Tibial artery (tissue), 4 donors: ENCODE results near the gene ATP5PB.

Source experiments
- DNase-seq, 2 donors: peaks; one replicate each; pipeline ENCODE4 v3.0.0-alpha.2; 2019
- H3K27ac ChIP-seq, 2 donors: fragments of 200-600 bp; sonication (generic) in 1 of 2; 1 replicate in 1 of 2; 2 replicates in 1 of 2; pipeline ENCODE4 v1.5.1; 2018 to 2019; ENCODE audit warnings: mild to moderate bottlenecking in 1 of 2
- H3K27me3 ChIP-seq, 2 donors: fragments of 200-600 bp; sonication (generic) in 1 of 2; one replicate each; pipeline versions ENCODE4 v1.5.1 to v1.6.0; 2016 to 2019
- H3K36me3 ChIP-seq, 3 donors: fragments of 200-600 bp; sonication (generic) in 2 of 3; one replicate each; pipeline ENCODE4 v1.5.1; 2016 to 2019; ENCODE audit warnings: mild to moderate bottlenecking in 2 of 3
- H3K4me1 ChIP-seq, 4 donors: fragments of 200-600 bp; sonication (generic) in 2 of 4; 1 replicate in 3 of 4; 2 replicates in 1 of 4; pipeline ENCODE4 v1.5.1; 2016 to 2019
- H3K4me3 ChIP-seq, 2 donors: fragments of 200-600 bp; sonication (generic) in 1 of 2; 1 replicate in 1 of 2; 2 replicates in 1 of 2; pipeline ENCODE4 v1.5.1; 2018 to 2019; ENCODE audit warnings: mild to moderate bottlenecking in 2 of 2
- H3K9me3 ChIP-seq, 3 donors: fragments of 200-600 bp; sonication (generic) in 1 of 3; one replicate each; pipeline ENCODE4 v1.5.1; 2016 to 2019
- intact Hi-C: fragments of 100-400 bp; cut with DNase I; formaldehyde crosslinking; loops from one replicate; pipeline ENCODE4 v1.15.0; 2023; ENCODE audit warnings: low total_unique reads
- TF ChIP-seq, protein P1 (sequence below), 2 experiments: fragments of 200-600 bp in 1 of 2; fragments of 450-650 bp in 1 of 2; IDR thresholded peaks; one replicate each; pipeline ENCODE4 v1.5.1; 2017 to 2019; ENCODE audit warnings: antibody characterized with exemption in 2 of 2, mild to moderate bottlenecking in 1 of 2, moderate library complexity in 1 of 2

ATP5PB gene

GRCh38 chr1:111454859-111455641 is 5.8 kb downstream of the ATP5PB start:
- intact Hi-C loops, result no loop called here
- H3K27ac ChIP-seq, result no peak overlapping the region
- TF ChIP-seq, protein P1, sequence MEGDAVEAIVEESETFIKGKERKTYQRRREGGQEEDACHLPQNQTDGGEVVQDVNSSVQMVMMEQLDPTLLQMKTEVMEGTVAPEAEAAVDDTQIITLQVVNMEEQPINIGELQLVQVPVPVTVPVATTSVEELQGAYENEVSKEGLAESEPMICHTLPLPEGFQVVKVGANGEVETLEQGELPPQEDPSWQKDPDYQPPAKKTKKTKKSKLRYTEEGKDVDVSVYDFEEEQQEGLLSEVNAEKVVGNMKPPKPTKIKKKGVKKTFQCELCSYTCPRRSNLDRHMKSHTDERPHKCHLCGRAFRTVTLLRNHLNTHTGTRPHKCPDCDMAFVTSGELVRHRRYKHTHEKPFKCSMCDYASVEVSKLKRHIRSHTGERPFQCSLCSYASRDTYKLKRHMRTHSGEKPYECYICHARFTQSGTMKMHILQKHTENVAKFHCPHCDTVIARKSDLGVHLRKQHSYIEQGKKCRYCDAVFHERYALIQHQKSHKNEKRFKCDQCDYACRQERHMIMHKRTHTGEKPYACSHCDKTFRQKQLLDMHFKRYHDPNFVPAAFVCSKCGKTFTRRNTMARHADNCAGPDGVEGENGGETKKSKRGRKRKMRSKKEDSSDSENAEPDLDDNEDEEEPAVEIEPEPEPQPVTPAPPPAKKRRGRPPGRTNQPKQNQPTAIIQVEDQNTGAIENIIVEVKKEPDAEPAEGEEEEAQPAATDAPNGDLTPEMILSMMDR (IDR thresholded peaks at IDR 0.05), result no peak
- no peaks in the 10 kb centered on the region for H3K9me3 ChIP-seq
- H3K4me1 ChIP-seq, result peaks cover 0 to 45% (median 23%) of the 10 kb centered on the region in 4 donors
- no peak for DNase-seq
- no peak overlapping the region for H3K4me3 ChIP-seq
- no peaks in the 10 kb centered on the region for H3K27me3 ChIP-seq
- H3K36me3 ChIP-seq, result peaks cover 41 to 58% (median 51%) of the 10 kb centered on the region in 3 donors

- no peaks in the 10 kb centered on the region for H3K9me3 ChIP-seq
- intact Hi-C loops, result no loop called here
- peaks cover 42 to 62% (median 55%) of the 10 kb centered on the region in 3 donors for H3K36me3 ChIP-seq
- peaks cover 0 to 40% (median 18%) of the 10 kb centered on the region in 4 donors for H3K4me1 ChIP-seq
- DNase-seq, result no peak
- H3K27ac ChIP-seq, result no peak overlapping the region
- no peak overlapping the region for H3K4me3 ChIP-seq
- no peaks in the 10 kb centered on the region for H3K27me3 ChIP-seq
- TF ChIP-seq, protein P1 (IDR thresholded peaks at IDR 0.05), result no peak
Observed at GRCh38 chr1:111455642-111456031, 6.4 kb downstream of the ATP5PB start.

GRCh38 chr1:111461765-111462164 is 12.5 kb downstream of the ATP5PB start:
- intact Hi-C loops, result no loop called here
- Histone ChIP-seq H3K27ac (no peak overlapping the region), H3K27me3 (no peaks in the 10 kb centered on the region), H3K4me1 (no peaks in the 10 kb centered on the region), H3K36me3 (peaks cover 58 to 85% (median 82%) of the 10 kb centered on the region in 3 donors), H3K9me3 (no peaks in the 10 kb centered on the region), H3K4me3 (no peak overlapping the region)
- TF ChIP-seq, protein P1 (IDR thresholded peaks at IDR 0.05), result no peak
- DNase-seq, result no peak

DNA sequence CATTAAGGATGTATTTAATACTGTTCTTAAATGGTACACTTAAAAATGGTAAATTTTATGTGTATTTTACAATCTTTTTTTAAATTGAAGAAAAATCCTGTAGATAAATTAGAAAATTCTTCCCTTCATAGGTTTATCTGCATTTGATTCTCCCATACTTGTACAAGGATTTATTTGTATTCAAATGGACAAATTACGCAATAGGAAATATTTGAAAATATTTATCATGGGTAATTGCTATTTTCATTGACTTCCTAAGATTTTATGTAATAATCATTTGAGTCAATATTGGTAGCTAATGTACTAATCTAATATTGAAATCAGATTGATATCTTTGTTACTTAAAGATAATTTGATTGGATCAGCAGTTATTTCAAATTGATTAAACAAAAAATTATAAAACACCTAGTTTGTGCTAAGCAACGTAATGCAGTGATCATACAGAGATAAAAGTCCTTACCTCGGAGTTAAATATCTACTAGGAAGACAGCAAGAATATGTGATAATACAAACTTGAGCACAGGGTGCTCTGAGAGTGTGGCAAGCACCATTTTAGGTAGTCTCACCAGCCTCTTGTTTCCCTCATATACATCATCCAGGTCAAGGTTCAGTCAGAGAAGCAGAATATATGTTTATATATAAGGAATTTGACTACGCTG is 13.2 kb downstream of the ATP5PB start:
- intact Hi-C loops, result no loop called here
- H3K27ac ChIP-seq, result no peak overlapping the region
- TF ChIP-seq, protein P1 (IDR thresholded peaks at IDR 0.05), result no peak
- no peaks in the 10 kb centered on the region for H3K4me1 ChIP-seq
- DNase-seq, result no peak
- no peak overlapping the region for H3K4me3 ChIP-seq
- no peaks in the 10 kb centered on the region for H3K27me3 ChIP-seq
- peaks cover 59 to 84% (median 80%) of the 10 kb centered on the region in 3 donors for H3K36me3 ChIP-seq
- no peaks in the 10 kb centered on the region for H3K9me3 ChIP-seq

DNA sequence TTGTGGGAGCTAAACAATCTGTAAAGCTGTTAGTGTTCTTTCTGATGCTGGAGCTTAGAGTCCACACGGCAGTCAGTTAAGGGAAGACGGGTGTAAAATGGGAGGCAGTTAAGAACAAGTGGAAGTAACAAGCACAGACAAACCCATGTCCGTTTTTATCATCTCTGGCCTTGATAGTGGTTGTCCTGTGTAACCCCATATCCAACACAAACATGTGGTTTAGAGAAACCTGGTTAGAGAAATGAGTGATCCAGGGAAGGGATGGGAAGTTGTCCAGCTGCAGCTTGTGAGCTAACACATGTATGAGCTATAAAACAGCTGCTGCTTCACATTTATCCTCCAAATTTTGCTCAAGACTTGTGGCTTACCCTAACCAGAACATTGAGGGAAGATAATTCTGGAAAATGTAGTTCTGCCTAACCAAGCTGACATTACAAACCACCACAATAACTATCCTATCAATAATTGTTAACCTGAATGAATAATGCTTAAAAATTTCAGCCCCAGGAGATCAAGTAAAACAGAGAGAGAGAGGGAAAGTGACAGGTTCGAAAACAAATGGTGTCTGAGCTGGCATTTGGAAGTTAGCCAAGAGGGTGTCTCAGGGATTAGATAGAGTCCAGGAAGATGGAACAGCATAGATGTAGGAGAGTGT is 13.9 kb downstream of the ATP5PB start:
- Histone ChIP-seq H3K36me3 (peaks cover 59 to 83% (median 82%) of the 10 kb centered on the region in 3 donors), H3K9me3 (no peaks in the 10 kb centered on the region), H3K4me1 (no peaks in the 10 kb centered on the region), H3K27ac (no peak overlapping the region), H3K4me3 (no peak overlapping the region), H3K27me3 (no peaks in the 10 kb centered on the region)
- TF ChIP-seq, protein P1 (IDR thresholded peaks at IDR 0.05), result no peak
- no peak for DNase-seq
- intact Hi-C loops, result no loop called here
